Erythroblast (primary cell): Measurements from ENCODE around the gene FAM209A.

Source experiments
- GATA1 ChIP-seq: IDR thresholded peaks from 2 replicates; pipeline ENCODE4 v1.6.1; 2011; ENCODE audit warnings: low read depth, mild to moderate bottlenecking, control low read depth, low read length, moderate library complexity
- POLR2A ChIP-seq: IDR thresholded peaks from 2 replicates; pipeline ENCODE4 v1.6.1; 2011; ENCODE audit warnings: mild to moderate bottlenecking, low read length

DNA sequence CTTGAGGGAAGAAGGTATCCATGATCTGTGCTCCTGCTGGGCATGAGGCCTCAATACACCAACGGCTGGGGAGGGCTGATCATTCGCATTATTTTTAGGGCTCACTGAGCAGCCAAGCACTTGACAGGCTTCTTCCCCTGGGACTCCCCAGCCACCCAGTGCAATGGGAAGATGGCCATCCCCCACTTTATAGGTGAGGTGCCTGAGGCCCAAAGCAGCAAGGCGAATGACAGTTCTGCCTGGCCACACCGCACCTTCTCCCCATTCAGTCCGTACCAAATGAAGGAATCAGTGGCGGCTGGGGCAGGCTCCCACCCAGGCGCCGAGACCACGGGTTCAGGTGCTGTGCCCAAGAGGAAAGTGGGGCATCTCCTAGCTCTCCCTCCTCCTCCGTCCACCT lies 4.4 kb upstream of the FAM209A start:
- TF ChIP-seq POLR2A (no peak), GATA1 (no peak)
